H1 (cell line): Measurements from ENCODE around the gene RITA1. TPM values are rescaled to one million over a fixed set of nuclear protein-coding genes. Genes with fewer than 3 reads are reported as not detected.

Source experiments
- CHD2 ChIP-seq: IDR thresholded peaks from 2 replicates; pipeline ENCODE4 v1.6.1; 2012; ENCODE audit warnings: low read length, improper control_type of control experiment
- NRF1 ChIP-seq: IDR thresholded peaks from 2 replicates; pipeline ENCODE4 v1.6.1; 2011; ENCODE audit warnings: mild to moderate bottlenecking, low read depth, low read length, improper control_type of control experiment
- TAF7 ChIP-seq: optimal IDR thresholded peaks from 2 replicates; pipeline ENCODE3; 2011; ENCODE audit warnings: low read depth, mild to moderate bottlenecking, inconsistent platforms, low read length, moderate library complexity, borderline replicate concordance
- TCF12 ChIP-seq: IDR thresholded peaks from 2 replicates; pipeline ENCODE4 v1.6.1; 2011; ENCODE audit warnings: low read depth, mild to moderate bottlenecking, low read length
- polyA plus RNA-seq, 7 experiments: library from polyadenylated mRNA; depleted of rRNA in 3 of 7; stranded (reverse) in 5 of 7; unstranded in 2 of 7; fragments of >200 nt in 5 of 7; fragments of 200-250 nt in 2 of 7; gene quantifications; 1 replicate in 5 of 7; 2 replicates in 1 of 7; 4 replicates in 1 of 7; pipeline versions ENCODE4 v1.2.1 to v1.2.3, GENCODE V29; 2011 to 2013; ENCODE audit warnings: missing spikeins in 2 of 7, mixed read lengths in 2 of 7
- total RNA-seq: library from RNA; stranded (reverse); fragmentation: NEBNext Ultra II Directional; extraction: Animal tissue kit (Norgen Biotek cat#: 25700); gene quantifications from 2 replicates; pipeline ENCODE4 v1.2.1, GENCODE V29; 2021

Gene RITA1
- total and polyA plus RNA-seq, 2 of the 8 experiments (the other 6 are each of a cell fraction or from before 2014, with no cell fraction given): 24.1 to 25.8 TPM

GRCh38 chr12:113186033-113186365 is 478 bp downstream of the RITA1 start (continued):
- TF ChIP-seq TAF7: no peak
- TF ChIP-seq CHD2: no peak
- TF ChIP-seq NRF1: no peak
- TF ChIP-seq TCF12: no peak
